ENCODE results near the gene MPIG6B.
A peak's percentile ranks its signal among the peaks of the same experiment; 100 is the strongest.
"Not testable (repeated sequence)": the region's sequence is repeated elsewhere in the genome, so short reads cannot be mapped to it uniquely, and the experiment has no call there.

Gene MPIG6B

DNA sequence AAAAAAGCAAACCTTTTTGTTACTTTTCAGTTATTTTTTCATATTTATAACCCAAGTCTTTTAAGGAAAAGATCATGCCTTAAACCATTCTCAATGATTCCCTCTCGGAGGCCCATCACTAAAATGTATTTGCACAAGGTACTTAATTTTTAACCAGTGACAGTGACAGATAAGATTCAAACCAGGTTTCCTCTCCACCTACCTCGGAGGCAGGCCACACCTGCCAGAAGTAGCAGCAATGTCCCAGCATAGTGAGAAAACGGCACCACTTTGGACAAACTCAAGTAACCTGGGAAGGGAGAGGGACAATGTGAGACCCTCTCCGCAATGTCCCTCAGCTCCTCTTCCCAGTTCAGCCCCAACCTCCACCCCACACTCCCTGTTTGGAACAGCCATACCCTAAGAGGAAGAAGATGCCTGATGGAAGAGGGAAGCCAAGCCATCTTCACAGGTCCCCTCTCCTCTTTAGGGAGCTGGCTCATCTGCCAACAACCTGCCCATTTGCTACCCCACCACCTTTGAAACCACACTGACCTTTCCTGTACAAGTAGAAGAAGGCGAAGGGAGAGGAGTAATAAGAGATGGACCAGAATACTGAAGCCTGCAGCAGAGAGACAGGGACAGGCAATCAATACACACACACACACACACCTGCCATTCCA is 22.3 kb upstream of the MPIG6B start:
- DNase-seq (ENCODE audit: low spot score): no peak

DNA sequence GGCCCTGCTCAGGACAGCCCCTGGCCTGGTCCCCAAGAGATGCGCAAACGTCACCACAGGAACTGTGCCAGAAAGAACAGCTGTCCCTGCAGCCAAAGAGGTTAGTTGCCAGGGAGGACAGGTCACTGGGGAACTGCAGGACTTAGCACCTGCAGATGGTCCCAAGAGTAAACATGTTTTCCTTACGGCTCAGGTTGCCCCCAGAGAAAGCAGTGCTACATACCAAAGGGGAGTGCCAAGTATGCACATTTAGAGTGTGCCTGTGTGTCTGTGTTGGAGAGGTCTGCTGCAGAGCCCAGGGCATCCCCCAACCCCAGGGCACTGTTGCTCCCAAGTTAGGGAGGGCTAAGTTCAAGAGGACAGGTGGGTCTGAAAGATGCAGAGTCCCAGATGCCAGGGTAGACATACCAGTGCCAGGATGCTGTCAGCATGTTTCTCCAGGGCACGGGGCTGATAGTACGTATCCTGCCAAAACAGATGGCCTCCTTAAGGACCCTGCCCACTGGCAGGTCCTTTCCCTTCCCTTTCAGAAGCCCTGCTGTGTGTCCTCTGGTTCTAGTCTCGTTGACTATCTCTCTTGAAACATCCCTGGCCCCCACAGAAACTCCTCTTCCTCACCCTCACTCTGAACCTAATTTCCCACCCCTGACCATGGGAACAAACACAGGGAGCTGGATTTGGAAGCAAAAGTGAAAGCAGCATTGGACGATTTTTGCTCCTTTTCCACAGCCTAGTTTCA is 21.3 kb upstream of the MPIG6B start:
- DNase-seq (ENCODE audit: low spot score): no peak

GRCh38 chr6:31702405-31702818 is 20.8 kb upstream of the MPIG6B start:
- no peak for DNase-seq (ENCODE audit: low spot score)

DNA sequence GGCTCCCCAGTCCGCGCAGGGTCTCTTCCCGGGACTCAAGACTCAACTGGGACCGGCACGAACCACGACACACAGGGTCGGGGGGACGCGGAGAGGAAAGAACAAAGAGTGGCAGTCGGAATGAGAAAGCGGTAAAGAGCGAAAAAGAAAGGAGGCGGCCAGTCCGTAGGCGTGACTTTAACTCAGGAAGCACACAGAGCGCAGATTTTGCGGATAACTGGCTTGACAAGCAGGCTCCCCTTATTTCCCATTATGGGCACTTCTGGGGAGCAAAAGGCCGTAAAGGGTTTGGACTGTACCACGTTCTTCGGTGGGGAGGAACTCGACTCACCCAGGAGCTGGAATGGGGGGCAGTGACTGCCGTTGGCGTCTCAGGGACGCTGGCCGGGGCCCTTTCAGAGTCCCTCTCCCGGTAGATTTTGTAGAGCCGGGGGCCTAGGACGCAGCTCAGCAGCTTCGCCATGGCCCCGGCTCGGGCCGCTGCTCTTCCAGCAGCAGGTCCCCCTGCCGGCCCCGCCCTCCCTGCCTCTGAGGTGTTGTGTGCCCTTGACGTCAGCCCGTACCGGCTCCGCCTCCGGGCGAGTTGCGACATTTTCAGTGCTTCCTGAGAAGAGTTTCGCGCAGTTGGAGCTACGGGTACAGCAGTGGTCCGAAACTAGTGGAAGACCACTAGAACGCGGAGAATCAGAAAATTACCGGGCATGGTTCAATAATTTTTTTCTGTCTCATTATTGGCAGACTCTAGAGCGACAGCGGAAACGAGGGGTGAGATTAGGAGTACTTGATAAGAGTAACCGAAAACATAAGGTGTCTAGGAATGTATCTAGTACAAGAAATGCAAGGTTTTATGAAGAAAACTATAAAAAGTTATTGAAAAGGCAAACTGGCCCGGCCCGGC is 20.1 kb upstream of the MPIG6B start, which contains the start of gene ABHD16A:
ABHD16A (minus strand) TSS at position 506 of the 898 bp plus-strand sequence; CDS start at position 463, 43 bp downstream.
- DNase-seq (ENCODE audit: low spot score): peak; percentile 97

DNA sequence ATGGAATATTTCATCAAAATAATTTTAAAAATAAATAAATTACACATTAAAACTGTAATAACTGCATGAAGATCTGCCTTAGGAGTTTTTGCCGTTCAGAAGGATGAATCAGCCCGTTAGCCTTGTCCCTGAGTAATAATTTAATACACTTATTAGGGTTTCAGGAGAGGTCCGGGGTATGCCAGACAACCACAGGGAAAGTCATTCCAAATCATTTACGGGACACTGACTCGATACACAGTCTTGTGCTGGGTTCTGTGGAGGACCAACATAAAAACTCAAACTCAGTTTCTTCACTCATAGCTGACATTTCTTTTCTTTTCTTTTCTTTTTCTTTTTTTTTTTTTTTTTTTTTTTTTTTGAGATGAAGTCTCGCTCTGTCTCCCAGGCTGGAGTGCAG is 17.2 kb upstream of the MPIG6B start:
- no peak for DNase-seq (ENCODE audit: low spot score)

GRCh38 chr6:31706599-31706998 is 16.6 kb upstream of the MPIG6B start, which contains the start of gene LY6G6F:
LY6G6F (plus strand) TSS chr6:31706866; CDS start chr6:31706907, 41 bp downstream.
- no peak for DNase-seq (ENCODE audit: low spot score)

DNA sequence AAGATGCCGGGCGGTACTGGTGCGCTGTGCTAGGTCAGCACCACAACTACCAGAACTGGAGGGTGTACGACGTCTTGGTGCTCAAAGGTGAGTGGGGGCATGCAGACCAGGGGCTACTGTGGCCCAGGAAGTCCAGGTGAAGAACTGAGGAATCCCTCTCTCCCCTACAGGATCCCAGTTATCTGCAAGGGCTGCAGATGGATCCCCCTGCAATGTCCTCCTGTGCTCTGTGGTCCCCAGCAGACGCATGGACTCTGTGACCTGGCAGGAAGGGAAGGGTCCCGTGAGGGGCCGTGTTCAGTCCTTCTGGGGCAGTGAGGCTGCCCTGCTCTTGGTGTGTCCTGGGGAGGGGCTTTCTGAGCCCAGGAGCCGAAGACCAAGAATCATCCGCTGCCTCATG is 15.5 kb upstream of the MPIG6B start:
- no peak for DNase-seq (ENCODE audit: low spot score)

GRCh38 chr6:31708224-31708623 is 14.9 kb upstream of the MPIG6B start:
- DNase-seq (ENCODE audit: low spot score): no peak

DNA sequence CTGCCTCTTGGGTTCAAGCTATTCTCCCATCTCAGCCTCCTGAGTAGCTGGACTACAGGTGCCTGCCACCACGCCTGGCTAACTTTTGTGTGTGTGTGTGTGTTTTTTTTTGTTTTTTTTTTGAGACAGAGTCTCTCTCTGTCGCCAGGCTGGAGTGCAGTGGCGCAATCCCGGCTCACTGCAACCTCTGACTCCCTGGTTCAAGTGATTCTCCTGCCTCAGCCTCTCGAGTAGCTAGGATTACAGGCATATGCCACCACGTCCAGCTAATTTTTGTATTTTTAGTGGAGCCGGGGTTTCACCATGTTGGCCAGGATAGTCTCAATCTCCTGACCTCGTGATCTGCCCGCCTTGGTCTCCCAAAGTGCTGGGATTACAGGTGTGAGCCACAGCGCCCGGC is 14.0 kb upstream of the MPIG6B start:
- not testable (repeated sequence) for DNase-seq (ENCODE audit: low spot score)

DNA sequence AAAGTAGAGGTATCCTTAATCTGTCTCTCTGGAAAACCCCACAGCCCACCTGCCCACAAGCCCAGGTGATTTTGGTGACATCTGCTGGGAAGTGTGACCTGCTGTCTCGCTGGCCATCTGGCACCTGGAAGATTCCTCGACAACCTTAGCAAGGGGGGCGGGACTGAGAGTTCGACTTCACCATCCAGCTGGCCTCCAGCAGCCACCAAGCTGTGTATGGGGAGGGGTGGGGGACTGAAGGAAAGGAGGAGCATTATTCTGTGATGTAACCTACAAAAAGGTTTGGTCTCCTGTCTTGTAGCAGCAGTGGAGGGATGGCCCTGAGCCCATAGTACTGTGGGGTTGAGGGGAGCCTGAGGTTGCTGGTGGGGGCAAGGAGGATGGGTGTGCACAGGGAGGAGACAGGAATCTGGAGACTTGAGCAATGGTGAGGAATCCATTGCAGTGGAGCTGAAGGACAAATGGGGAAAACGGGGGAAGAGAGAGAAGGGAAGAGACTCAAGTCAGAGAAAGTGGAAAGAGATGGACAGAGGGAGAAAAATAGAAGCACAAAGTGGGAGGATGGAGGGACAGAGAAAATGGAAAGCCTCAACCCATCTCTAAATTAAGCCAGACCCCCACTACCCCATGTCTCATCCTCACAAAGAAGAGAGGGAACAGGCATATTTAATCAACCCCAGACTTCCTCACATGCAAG is 12.5 kb upstream of the MPIG6B start:
- no peak for DNase-seq (ENCODE audit: low spot score)

GRCh38 chr6:31711233-31711632 is 11.9 kb upstream of the MPIG6B start:
- DNase-seq (ENCODE audit: low spot score): no peak

GRCh38 chr6:31712296-31712695 is 10.9 kb upstream of the MPIG6B start:
- DNase-seq (ENCODE audit: low spot score): no peak

- DNase-seq (ENCODE audit: low spot score): no peak
Measured at GRCh38 chr6:31713465-31713864, 9.7 kb upstream of the MPIG6B start.

GRCh38 chr6:31713991-31714684 is 9.0 kb upstream of the MPIG6B start:
- DNase-seq (ENCODE audit: low spot score): no peak

DNA sequence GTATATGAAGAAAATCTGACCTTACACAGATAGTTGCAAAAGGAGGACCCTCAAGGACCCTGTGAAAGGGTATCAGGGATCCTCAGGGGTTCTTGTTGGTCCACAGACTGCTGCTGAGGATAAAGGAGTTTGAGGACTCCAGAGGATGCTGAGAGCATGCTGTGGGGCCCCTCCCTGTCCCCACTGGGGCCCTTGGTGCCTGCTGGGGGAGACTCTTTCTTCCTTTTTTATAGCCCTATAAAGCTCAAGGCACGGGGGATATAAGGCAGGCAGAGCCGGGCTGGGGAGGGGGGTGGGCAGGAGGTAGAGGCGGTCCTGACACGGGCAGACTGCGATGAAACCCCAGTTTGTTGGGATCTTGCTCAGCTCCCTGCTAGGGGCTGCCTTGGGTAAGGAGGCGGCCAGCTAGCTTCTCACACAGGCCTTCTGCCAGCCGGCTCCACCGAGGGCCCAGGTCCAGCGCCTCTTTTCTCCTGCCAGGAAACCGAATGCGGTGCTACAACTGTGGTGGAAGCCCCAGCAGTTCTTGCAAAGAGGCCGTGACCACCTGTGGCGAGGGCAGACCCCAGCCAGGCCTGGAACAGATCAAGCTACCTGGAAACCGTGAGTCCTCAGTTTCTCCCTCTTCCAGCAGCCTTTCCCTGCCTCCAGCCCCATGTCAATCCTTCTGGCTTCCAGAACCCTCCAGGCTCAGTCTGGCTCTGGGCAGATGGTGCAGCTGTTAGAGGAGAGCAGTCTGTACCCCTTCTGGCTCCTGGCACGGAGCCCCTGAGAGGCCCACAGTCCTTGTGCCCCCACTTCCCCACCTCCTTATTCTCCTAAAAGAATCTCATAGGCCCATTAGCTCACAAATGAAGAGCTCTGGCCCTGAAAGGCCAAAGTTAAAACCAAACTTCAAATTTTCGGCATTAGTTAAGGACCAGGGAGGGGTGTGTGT is 7.9 kb upstream of the MPIG6B start, which contains the start of gene LY6G6D:
LY6G6D (plus strand) TSS at position 327 of the 937 bp plus-strand sequence; CDS start at position 335, 8 bp downstream.
- no peak for DNase-seq (ENCODE audit: low spot score)

DNA sequence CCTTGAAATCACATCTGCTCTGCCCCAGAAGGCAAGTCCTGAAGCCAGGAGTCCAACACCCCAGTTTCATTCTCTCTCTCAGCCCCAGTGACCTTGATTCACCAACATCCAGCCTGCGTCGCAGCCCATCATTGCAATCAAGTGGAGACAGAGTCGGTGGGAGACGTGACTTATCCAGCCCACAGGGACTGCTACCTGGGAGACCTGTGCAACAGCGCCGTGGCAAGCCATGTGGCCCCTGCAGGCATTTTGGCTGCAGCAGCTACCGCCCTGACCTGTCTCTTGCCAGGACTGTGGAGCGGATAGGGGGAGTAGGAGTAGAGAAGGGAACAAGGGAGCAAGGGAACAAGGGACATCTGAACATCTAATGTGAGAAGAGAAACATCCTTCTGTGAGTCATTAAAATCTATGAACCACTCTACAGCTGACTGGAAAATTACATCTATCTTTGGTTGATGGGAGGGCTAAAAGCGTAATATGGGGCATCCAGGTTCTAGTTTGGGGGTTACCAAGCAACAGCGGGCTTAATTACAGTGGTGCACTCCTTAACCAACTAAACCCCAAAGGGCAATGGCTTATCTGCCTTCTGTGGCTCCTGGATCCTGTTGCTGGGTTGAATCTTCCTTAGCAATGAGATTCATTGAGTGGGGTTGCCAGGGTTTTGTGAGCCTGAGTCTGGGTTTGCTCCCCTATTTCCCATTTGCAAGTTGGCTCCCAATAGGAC is 5.5 kb upstream of the MPIG6B start:
- peak; percentile 45 for DNase-seq (ENCODE audit: low spot score)

DNA sequence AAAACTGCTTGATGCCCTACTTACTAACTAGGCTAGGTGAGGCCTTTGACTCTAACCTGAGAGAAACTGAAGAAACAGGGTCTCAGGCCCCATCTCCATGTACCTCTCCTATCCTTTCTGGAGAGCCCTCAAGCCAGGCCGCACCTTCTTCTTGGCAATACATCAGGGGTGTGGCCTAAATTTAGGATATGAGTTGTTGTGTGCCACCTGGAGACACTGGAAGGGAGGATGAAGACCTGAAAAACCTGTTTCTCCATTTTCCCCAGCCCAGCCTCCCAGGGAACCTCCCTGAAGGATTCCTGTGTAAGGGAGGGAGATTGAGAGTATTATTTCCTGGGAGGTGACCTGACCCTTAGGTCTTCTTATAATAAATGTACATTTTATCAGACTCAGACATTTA is 4.9 kb upstream of the MPIG6B start:
- DNase-seq (ENCODE audit: low spot score): no peak

GRCh38 chr6:31719001-31719400 is 4.2 kb upstream of the MPIG6B start:
- no peak for DNase-seq (ENCODE audit: low spot score)

Data from SK-N-DZ (cell line).